HG03342 (cell line): Measurements from ENCODE around the gene RIN3.
A peak's percentile ranks its signal among the peaks of the same experiment; 100 is the strongest.

Experiments
- ATAC-seq: cut with Tn5 transposase; IDR thresholded peaks from one replicate; pipeline ENCODE4 v1.9.1; 2021; ENCODE audit warnings: mild to moderate bottlenecking, moderate library complexity; ENCODE audit not compliant: unreplicated experiment

The RIN3 gene, protein sequence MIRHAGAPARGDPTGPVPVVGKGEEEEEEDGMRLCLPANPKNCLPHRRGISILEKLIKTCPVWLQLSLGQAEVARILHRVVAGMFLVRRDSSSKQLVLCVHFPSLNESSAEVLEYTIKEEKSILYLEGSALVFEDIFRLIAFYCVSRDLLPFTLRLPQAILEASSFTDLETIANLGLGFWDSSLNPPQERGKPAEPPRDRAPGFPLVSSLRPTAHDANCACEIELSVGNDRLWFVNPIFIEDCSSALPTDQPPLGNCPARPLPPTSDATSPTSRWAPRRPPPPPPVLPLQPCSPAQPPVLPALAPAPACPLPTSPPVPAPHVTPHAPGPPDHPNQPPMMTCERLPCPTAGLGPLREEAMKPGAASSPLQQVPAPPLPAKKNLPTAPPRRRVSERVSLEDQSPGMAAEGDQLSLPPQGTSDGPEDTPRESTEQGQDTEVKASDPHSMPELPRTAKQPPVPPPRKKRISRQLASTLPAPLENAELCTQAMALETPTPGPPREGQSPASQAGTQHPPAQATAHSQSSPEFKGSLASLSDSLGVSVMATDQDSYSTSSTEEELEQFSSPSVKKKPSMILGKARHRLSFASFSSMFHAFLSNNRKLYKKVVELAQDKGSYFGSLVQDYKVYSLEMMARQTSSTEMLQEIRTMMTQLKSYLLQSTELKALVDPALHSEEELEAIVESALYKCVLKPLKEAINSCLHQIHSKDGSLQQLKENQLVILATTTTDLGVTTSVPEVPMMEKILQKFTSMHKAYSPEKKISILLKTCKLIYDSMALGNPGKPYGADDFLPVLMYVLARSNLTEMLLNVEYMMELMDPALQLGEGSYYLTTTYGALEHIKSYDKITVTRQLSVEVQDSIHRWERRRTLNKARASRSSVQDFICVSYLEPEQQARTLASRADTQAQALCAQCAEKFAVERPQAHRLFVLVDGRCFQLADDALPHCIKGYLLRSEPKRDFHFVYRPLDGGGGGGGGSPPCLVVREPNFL

GRCh38 chr14:92513204-92513965 lies at the start of gene RIN3:
Gene RIN3, plus strand, starts transcription at chr14:92513781. Its CDS starts 152 bp downstream, at chr14:92513933.
- peak; percentile 58 for ATAC-seq

- ATAC-seq, result no peak
Measured at GRCh38 chr14:92464156-92464555, 49.4 kb upstream of the RIN3 start.

- no peak for ATAC-seq
Measured at GRCh38 chr14:92464716-92465115, 48.9 kb upstream of the RIN3 start.

DNA sequence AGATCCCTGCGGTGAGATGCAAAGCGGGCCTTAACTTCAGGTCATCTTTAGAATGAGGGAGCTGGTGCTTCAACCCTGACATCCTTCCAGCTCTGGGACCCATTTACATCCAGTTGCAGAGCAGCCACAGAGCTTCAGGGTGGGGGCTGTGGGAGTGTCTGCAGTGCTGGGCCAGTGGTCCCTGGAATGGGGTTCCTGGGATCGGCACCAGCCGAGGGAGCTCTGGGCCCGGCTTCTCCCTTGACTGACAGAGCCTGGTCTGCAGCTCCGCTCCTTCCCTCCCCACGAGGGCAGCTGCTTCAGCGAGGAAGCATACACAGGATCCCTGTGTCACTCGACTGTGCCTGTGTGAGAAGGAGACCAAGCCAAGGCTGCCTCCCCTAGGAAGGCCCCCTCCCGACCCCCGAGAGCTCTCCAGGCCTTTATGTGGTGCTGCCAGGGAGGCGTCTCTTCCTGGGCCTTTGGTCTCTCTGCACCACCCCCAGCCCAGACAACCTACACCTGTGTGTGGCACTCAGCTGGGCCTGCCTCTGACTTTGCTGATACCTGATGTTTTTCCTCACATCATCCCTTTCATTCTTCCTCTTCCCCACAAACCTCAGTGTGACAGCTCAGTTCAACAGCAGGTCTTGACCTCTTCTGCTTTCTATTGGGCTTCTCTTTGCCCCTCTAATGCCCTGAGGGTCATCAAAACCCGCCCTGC lies 48.1 kb upstream of the RIN3 start:
- ATAC-seq, result no peak

DNA sequence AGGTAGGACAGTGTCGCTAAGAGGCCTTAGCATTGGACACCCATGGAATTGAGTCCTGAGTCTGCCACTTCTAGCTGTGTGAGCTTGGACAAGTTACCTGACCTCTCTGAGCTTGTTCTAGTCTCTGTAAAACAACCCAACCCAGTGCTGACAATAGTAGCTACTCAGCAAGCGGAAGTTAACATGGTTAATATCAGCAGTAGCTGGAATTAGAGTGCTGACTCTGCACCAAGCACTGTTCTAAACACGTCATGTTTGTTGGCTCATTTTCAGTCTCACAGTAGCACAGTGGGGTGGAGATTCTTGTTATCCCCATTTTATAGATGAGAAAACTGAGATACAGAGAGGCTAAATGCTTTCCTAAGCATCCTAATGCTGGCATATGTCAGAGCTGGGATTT lies 47.5 kb upstream of the RIN3 start:
- no peak for ATAC-seq

DNA sequence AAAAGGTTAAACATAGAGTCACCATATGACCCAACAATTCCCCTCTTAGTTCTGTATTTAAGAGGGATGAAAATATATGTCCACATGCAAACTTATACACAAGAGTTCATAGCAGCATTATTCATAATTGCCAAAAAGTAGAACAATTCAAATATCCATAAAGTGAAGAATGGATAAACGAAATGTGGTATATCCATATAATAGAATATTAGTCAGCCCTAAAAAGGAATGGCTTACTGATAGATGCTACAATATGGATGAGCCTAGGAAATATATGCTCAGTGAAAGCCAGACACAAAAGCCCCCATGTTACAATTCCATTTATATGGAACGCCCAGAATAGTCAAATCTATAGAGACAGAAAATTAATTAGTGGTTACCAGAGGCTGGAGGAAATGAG lies 44.1 kb upstream of the RIN3 start:
- no peak for ATAC-seq

- no peak for ATAC-seq
Measured at GRCh38 chr14:92470215-92470614, 43.4 kb upstream of the RIN3 start.

GRCh38 chr14:92470811-92471210 lies 42.8 kb upstream of the RIN3 start:
- ATAC-seq, result no peak

- ATAC-seq, result no peak
Measured at GRCh38 chr14:92471919-92472318, 41.7 kb upstream of the RIN3 start.

DNA sequence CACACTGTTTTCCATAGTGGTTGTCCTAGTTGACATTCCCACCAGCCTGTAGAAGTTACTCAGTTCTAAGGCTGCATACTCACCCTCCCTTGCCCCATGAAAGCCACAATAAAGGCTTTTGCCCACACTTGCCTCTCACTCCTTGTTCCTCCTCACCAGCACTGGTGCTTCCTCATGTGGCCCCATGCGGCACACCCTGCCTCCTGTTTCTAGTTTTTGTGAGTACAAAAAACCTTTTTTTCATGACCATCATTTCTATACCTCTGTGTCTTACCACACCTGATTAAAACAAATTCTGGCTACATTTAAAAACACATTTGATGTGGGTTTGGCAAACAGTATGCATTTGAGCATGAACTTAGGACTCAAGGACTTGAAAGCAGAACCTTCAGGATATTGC lies 40.7 kb upstream of the RIN3 start:
- no peak for ATAC-seq

- no peak for ATAC-seq
Measured at GRCh38 chr14:92473261-92473968, 40.2 kb upstream of the RIN3 start.

DNA sequence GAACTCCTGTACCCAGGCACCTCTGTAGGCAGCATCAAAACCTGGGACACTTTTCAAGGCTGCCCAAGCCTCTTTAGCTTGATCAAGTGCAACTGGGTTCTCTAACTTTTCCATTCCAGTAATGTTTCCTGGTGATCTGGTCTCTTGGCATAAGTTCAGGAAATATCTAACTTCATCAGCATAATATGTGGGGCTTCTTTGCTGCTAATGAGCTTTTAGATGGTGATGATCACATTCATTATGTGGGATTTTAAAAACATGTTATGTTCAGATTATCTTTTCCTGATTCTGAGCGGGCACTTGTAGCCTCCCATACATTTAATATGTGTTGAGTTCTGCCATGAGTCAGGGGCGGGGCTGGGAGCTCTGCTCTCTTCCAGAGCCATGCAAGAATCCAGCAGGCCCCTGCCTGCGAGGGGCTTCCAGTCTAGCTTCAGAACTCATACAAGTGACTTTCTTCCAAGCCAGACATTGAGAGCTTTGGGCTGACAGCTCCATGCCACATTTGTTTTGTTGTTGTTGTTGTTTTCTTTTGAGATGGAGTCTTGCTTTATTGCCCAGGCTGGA lies 39.5 kb upstream of the RIN3 start:
- no peak for ATAC-seq

DNA sequence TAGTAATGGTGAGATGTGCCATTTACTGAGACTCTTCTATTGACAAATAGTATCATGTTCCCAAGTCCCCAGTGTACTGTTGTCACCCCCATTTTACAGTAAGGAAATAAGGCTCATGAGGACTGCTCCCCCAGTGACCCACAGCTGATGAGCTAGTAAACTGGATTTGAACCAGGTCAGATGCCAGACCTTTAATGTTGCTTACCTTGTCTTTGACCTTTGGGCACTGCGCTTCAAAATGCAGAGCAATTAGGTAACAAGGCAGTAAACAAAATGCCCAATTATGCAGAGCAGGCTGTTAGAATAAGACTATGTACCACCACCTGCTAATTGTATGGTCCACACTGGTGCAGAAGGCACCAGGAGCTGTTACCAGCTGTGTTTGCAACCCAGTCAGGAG lies 38.5 kb upstream of the RIN3 start:
- ATAC-seq, result no peak

DNA sequence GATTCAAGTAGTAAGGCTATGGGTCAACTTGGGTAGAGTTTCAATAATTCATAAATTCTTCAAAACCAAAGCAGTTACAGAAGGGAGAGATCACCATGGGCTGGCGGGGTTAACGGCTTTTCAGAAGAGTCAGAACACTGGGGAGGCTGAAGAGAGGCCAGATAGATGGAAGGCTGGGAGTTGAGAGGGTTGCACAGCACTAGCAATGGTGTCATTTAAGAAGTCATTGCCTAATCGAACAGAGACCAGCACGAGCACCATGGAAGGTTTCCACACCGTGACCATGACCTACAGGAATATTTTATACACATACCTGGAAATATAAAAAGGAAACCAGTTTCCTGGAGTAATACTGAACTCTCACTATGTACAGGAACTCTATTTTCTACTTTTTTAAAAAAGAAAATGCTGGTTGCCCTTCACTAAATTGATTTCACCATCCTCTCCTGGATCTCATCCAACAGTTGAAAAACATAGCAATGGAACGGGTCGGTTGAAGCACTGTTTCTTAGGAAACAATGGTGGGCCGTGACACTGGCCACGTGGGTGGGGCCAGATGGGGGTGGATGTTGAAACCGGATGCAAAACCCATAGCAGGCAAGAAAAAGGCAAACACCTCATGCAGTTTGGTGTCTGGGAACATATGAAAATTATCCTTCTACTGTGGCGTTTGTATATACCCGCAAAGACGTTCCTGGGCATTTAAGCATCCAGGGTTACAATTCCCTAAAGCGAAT lies 38.0 kb upstream of the RIN3 start:
- no peak for ATAC-seq

- ATAC-seq, result no peak
Measured at GRCh38 chr14:92480856-92481255, 32.7 kb upstream of the RIN3 start.

GRCh38 chr14:92481386-92481785 lies 32.2 kb upstream of the RIN3 start:
- no peak for ATAC-seq

DNA sequence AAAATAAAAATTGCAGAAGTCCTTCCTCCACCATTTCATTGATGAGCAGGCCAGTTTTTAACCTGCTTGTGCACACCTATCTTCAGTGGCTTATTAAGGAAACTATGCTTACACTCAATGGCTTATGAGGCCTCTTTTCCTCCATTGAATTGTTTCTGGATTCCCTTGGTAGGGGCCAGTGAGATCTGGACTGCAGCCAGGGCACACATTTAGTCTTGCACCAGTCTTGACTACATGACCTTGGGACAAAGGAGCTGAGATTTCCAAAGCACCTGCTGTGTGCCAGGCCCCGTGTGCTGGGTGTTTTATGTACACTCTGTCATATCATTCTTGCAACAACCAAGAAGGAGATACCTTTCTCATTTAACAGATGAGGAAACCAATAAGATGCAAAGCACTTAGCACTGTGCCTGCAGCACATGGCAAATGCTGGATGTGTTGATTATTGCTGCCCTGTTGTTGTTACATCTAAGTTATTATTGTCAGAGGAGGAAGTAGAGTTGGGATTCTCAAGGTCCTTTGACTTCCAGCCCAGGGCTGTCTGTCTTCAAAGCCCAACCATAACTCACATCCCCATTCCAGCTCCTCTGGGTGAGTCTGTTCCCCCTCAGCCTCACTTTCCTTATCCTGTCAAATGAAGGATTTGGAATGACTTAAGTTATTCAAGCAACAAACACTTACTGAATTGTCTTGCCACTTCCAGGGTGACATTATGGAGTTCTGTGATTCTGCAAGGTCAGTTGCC lies 31.6 kb upstream of the RIN3 start:
- ATAC-seq, result no peak
